Adrenal gland (tissue), 12 donors: ENCODE measurements around the gene C9. TPM values are rescaled to one million over a fixed set of nuclear protein-coding genes. Genes with fewer than 3 reads are reported as not detected.
"Not testable (repeated sequence)": the region's sequence is repeated elsewhere in the genome, so short reads cannot be mapped to it uniquely, and the experiment has no call there.

Experiments
- DNase-seq, 7 donors: peaks; one replicate each; pipeline ENCODE4 v3.0.0-alpha.2; 2019 to 2020
- H3K27ac ChIP-seq, 5 donors: fragments of 200-600 bp; sonication (generic) in 4 of 5; 1 replicate in 3 of 5; 2 replicates in 2 of 5; pipeline versions ENCODE4 v1.5.1 to v1.8.0; 2016 to 2020; ENCODE audit warnings: mild to moderate bottlenecking in 1 of 5
- H3K27me3 ChIP-seq: fragments of 200-600 bp; 2 replicates; pipeline ENCODE4 v1.8.0; 2021
- H3K36me3 ChIP-seq, 2 donors: fragments of 200-600 bp; replicated peaks in 1 of 2; 1 replicate in 1 of 2; 2 replicates in 1 of 2; pipeline versions ENCODE4 v1.5.1 to v1.8.0; 2018 to 2022
- H3K4me1 ChIP-seq, 2 donors: fragments of 200-600 bp; replicated peaks in 1 of 2; 1 replicate in 1 of 2; 2 replicates in 1 of 2; pipeline versions ENCODE4 v1.5.1 to v1.8.0; 2018 to 2021
- H3K4me3 ChIP-seq, 4 donors: fragments of 200-600 bp; sonication (generic) in 3 of 4; one replicate each; pipeline ENCODE4 v1.5.1; 2016 to 2018
- H3K9me3 ChIP-seq, 3 donors: fragments of 200-600 bp; sonication (generic) in 1 of 3; replicated peaks in 1 of 3; 1 replicate in 2 of 3; 2 replicates in 1 of 3; pipeline versions ENCODE4 v1.5.1 to v1.8.0; 2016 to 2021
- CTCF ChIP-seq, 6 experiments: fragments of 450-650 bp in 4 of 6; fragments of 200-600 bp in 2 of 6; sonication (generic) in 1 of 6; IDR thresholded peaks; 1 replicate in 5 of 6; 2 replicates in 1 of 6; pipeline versions ENCODE4 v1.5.1 to v1.8.0; 2016 to 2021; ENCODE audit warnings: antibody characterized with exemption in 6 of 6, mild to moderate bottlenecking in 2 of 6, moderate library complexity in 1 of 6
- POLR2A ChIP-seq, 2 donors: fragments of 450-650 bp; IDR thresholded peaks; one replicate each; pipeline ENCODE4 v1.6.1; 2017; ENCODE audit warnings: antibody characterized with exemption in 2 of 2, mild to moderate bottlenecking in 2 of 2, moderate library complexity in 1 of 2
- WGBS, 4 donors: extraction: QIAGEN DNeasy Blood & Tissue Kit in 2 of 4; methylation state at CpG; one replicate each; pipeline versions ENCODE4 v1.1.5 to v1.1.7; 2013 to 2017; 5-methylcytosine and 5-hydroxymethylcytosine counted together
- intact Hi-C, 2 donors: fragments of 100-400 bp; cut with DNase I; formaldehyde crosslinking; loops; one replicate each; pipeline versions ENCODE4 v1.14.1 to v1.15.0; 2022 to 2023
- polyA plus RNA-seq, 3 donors: library from polyadenylated mRNA; stranded (reverse); fragments of 200-250 nt in 2 of 3; fragments of 350-450 nt in 1 of 3; fragmentation: Illumina TruSeq in 1 of 3; extraction: RNeasy Lipid Tissue Mini Kit (QIAGEN cat#74804) in 1 of 3; gene quantifications; one replicate each; pipeline ENCODE4 v1.2.3, GENCODE V29; 2013 to 2014
- total RNA-seq, 9 donors: library from RNA; depleted of rRNA in 4 of 9; stranded (reverse); fragments of >200 nt in 4 of 9; fragments of 120-200 nt in 1 of 9; fragmentation: NEBNext Ultra II Directional in 1 of 9; extraction: Animal tissue kit (Norgen Biotek cat#: 25700) in 1 of 9; gene quantifications; one replicate each; pipeline versions ENCODE4 v1.1.0 to v1.2.4, GENCODE V29; 2013 to 2023
- donor health status: healthy with polysubstance abuse.
- donor health status: Bipolar disorder and iron deficiency.
- donor health status: DM: yes; HTN: yes; CAD: no.
- donor health status: DM: no; HTN: no; CAD: no.
- donor health status: DM: no; HTN: no; CAD: no.
- donor health status: DM: yes; HTN: yes; CAD: no.

C9 gene
- total and polyA plus RNA-seq, 12 donors, result 0.07 to 0.54 (median 0.40) TPM; not detected in 5

GRCh38 chr5:39236718-39237117, 127.6 kb downstream of the C9 start:
- intact Hi-C loops, result no loop called here
- H3K4me1 ChIP-seq, result no peaks in the 10 kb centered on the region
- H3K4me3 ChIP-seq, result no peak overlapping the region
- no peaks in the 10 kb centered on the region for H3K36me3 ChIP-seq
- DNase-seq, result no peak
- WGBS, 4 donors, result 75 to 95% (median 87%) methylated on average over 1 of the region's 1 CpG
- H3K9me3 ChIP-seq, result no peaks in the 10 kb centered on the region
- no peak for TF ChIP-seq CTCF (IDR thresholded peaks at IDR 0.05)
- no peak for TF ChIP-seq POLR2A (IDR thresholded peaks at IDR 0.05)
- H3K27me3 ChIP-seq, result no peaks in the 10 kb centered on the region
- H3K27ac ChIP-seq, result no peak overlapping the region

- no peak for TF ChIP-seq POLR2A (IDR thresholded peaks at IDR 0.05)
- no peak for TF ChIP-seq CTCF (IDR thresholded peaks at IDR 0.05)
- DNase-seq, result no peak
- intact Hi-C loops, result no loop called here
- H3K4me1 ChIP-seq, result no peaks in the 10 kb centered on the region
- WGBS, 4 donors, result 56 to 70% (median 65%) methylated on average over 3 of the region's 3 CpGs
- no peaks in the 10 kb centered on the region for H3K27me3 ChIP-seq
- no peak overlapping the region for H3K4me3 ChIP-seq
- H3K9me3 ChIP-seq, result no peaks in the 10 kb centered on the region
- no peaks in the 10 kb centered on the region for H3K36me3 ChIP-seq
- no peak overlapping the region for H3K27ac ChIP-seq
Measured at GRCh38 chr5:39235648-39236047, 128.6 kb downstream of the C9 start.

- H3K4me1 ChIP-seq, intact Hi-C loops, H3K9me3 ChIP-seq, H3K36me3 ChIP-seq, H3K4me3 ChIP-seq, H3K27ac ChIP-seq, DNase-seq, H3K27me3 ChIP-seq: not testable (repeated sequence)
- WGBS, 4 donors, result 68 to 91% (median 83%) methylated on average over 1 of the region's 1 CpG
Measured at GRCh38 chr5:39234494-39234893, 129.8 kb downstream of the C9 start.

Other genes starting within 250 kb of the C9 start
- 10 to 100 TPM in 7 of 9 donors, 1 to 10 TPM in 2; 1.6 to 29.8 (median 15.8) TPM for gene FYB1, start 144.9 kb downstream of the C9 start, total RNA-seq
- gene FYB1, start 144.9 kb downstream of the C9 start, polyA plus RNA-seq, result 1 to 10 TPM; 1.8 to 6.7 (median 5.8) TPM
- gene DAB2, start 60.5 kb upstream of the C9 start, total RNA-seq, result 100 to 1,000 TPM in 8 of 9 donors, 10 to 100 TPM in 1; 96.1 to 418 (median 222) TPM
- 100 to 1,000 TPM; 111 to 200 (median 119) TPM for gene DAB2, start 60.5 kb upstream of the C9 start, polyA plus RNA-seq